Panc1 (cell line): ENCODE data around the gene HES1. TPM values are rescaled to one million over a fixed set of nuclear protein-coding genes. Genes with fewer than 3 reads are reported as not detected.
A peak's percentile ranks its signal among the peaks of the same experiment; 100 is the strongest.

Experiments
- ATAC-seq: fragments of 200-7000 bp; cut with Tn5 transposase; 2 replicates; pipeline ENCODE4 v1.9.1; 2020; ENCODE audit warnings: mild to moderate bottlenecking, moderate library complexity
- BruUV-seq: library from RNA; stranded (reverse); fragments of 400-500 nt; replicated peaks from 2 replicates; lab custom pipeline; 2021; lab: Mats Ljungman, UMichigan
- CTCF ChIA-PET: fragments of 300-600 bp; sonication (Branson Sonifier 250); formaldehyde crosslinking; loops from one replicate; lab custom pipeline; 2022; ENCODE audit warnings: antibody characterized with exemption; lab: Charles Lee
- POLR2A ChIA-PET: fragments of 300-600 bp; sonication (Branson Sonifier 250); formaldehyde crosslinking; loops from one replicate; lab custom pipeline; 2022; ENCODE audit warnings: antibody characterized with exemption; lab: Charles Lee
- DNase-seq: peaks from one replicate; pipeline ENCODE4 v3.0.0-alpha.2; 2010; ENCODE audit warnings: low read depth, low spot score
- H3K27ac ChIP-seq: 2 replicates; pipeline ENCODE4 v1.5.1; 2011; ENCODE audit warnings: mild to moderate bottlenecking, low read length, inconsistent platforms
- H3K27me3 ChIP-seq: fragments of 200-500 bp; sonication (Bioruptor generic); 2 replicates; pipeline ENCODE4 v1.6.0; 2014; ENCODE audit warnings: low read length, inconsistent platforms; ENCODE audit not compliant: control insufficient read depth, insufficient read depth
- H3K36me3 ChIP-seq: fragments of 200-500 bp; sonication (Bioruptor generic); 2 replicates; pipeline ENCODE4 v1.5.1; 2014; ENCODE audit warnings: inconsistent platforms, mild to moderate bottlenecking, low read length, moderate library complexity; ENCODE audit not compliant: control insufficient read depth, insufficient read depth
- H3K4me1 ChIP-seq: 2 replicates; pipeline ENCODE4 v1.5.1; 2011; ENCODE audit warnings: inconsistent platforms, mild to moderate bottlenecking, low read length, moderate library complexity; ENCODE audit not compliant: control insufficient read depth, insufficient read depth
- H3K4me3 ChIP-seq, 2 experiments: 2 replicates each; pipeline ENCODE4 v1.5.1; 2011 to 2012; ENCODE audit warnings: low read depth in 2 of 2, low read length in 2 of 2, mild to moderate bottlenecking in 2 of 2, inconsistent platforms in 1 of 2, moderate library complexity in 1 of 2
- H3K9me3 ChIP-seq: fragments of 200-500 bp; sonication (Bioruptor generic); 2 replicates; pipeline ENCODE4 v1.5.1; 2014; ENCODE audit warnings: low read depth, mild to moderate bottlenecking, inconsistent platforms, low read length, moderate library complexity; ENCODE audit not compliant: control insufficient read depth, insufficient read depth
- CTCF ChIP-seq: fragments of 450-650 bp; IDR thresholded peaks from 2 replicates; pipeline ENCODE4 v1.5.1; 2017; ENCODE audit warnings: mild to moderate bottlenecking
- POLR2AphosphoS5 ChIP-seq: IDR thresholded peaks from 2 replicates; pipeline ENCODE4 v1.6.1; 2012; ENCODE audit warnings: mild to moderate bottlenecking, low read depth, low read length, moderate library complexity
- REST ChIP-seq, 2 experiments: IDR thresholded peaks; 2 replicates each; pipeline ENCODE4 v1.6.1; 2011 to 2012; ENCODE audit warnings: low read depth in 2 of 2, control low read depth in 1 of 2, low read length in 1 of 2, mild to moderate bottlenecking in 1 of 2, moderate library complexity in 1 of 2; ENCODE audit not compliant: insufficient read depth in 1 of 2
- SIN3A ChIP-seq: IDR thresholded peaks from 2 replicates; pipeline ENCODE4 v1.6.1; 2012; ENCODE audit warnings: low read depth, mild to moderate bottlenecking, low read length, moderate library complexity, borderline replicate concordance; ENCODE audit not compliant: insufficient read depth
- TCF7L2 ChIP-seq: IDR thresholded peaks from 2 replicates; pipeline ENCODE4 v1.6.1; 2011; ENCODE audit warnings: mild to moderate bottlenecking, low read depth, low read length, inconsistent platforms
- in situ Hi-C: cut with HindIII; loops from 2 replicates; pipeline ENCODE4 v1.10.0; 2016; ENCODE audit warnings: low sequenced_read_pairs, low pct_unique_long_range_greater_than_20kb
- intact Hi-C: fragments of 100-400 bp; cut with micrococcal nuclease; formaldehyde crosslinking; loops from one replicate; pipeline ENCODE4 v1.10.0; 2022; ENCODE audit not compliant: unreplicated experiment
- total RNA-seq: library from RNA; stranded (reverse); gene quantifications from one replicate; pipeline ENCODE4 v1.2.1, GENCODE V29; 2021; ENCODE audit not compliant: unreplicated experiment

Gene HES1
- total RNA-seq, 1 experiment from 2014 or later, result 28.5 TPM

GRCh38 chr3:194139814-194140391, 4.0 kb downstream of the HES1 start:
- no peaks in the 10 kb centered on the region for H3K9me3 ChIP-seq
- TF ChIP-seq REST (IDR thresholded peaks at IDR 0.05; ENCODE audit: insufficient read depth in 1 of 2, low read depth in 2 of 2, low read length in 1 of 2) (no peak), POLR2AphosphoS5 (no peak), TCF7L2 (no peak), CTCF (no peak), SIN3A (no peak)
- BruUV-seq, result TSS peak; percentile 93
- ChIA-PET POLR2A (interaction anchor here (0.6 to 1.1 kb wide), 6 partner anchors 9 to 177 kb away, joined by 3 to 14 read pairs (median 9); no protein-coding TSS in a partner anchor), CTCF (interaction anchor here (1.4 to 3.2 kb wide), 2 partner anchors 45 to 176 kb away, joined by 3 to 17 read pairs; no protein-coding TSS in a partner anchor)
- in situ Hi-C loops, result no loop called here
- H3K4me1 ChIP-seq, result peaks cover 45% of the 10 kb centered on the region
- H3K27me3 ChIP-seq, result no peaks in the 10 kb centered on the region
- H3K4me3 ChIP-seq, result peak overlapping the region; percentile 16 to 96
- peak overlapping the region; percentile 99 for H3K27ac ChIP-seq
- intact Hi-C loops, result loop anchor here (5.0 to 10.0 kb wide), 2 partner anchors 165 to 473 kb away; no protein-coding TSS in a partner anchor
- no peak for ATAC-seq
- peaks cover 2% of the 10 kb centered on the region for H3K36me3 ChIP-seq
- DNase-seq, result no peak

- Histone ChIP-seq H3K4me1 (peaks cover 40% of the 10 kb centered on the region), H3K36me3 (peaks cover 2% of the 10 kb centered on the region), H3K4me3 (peak overlapping the region; percentile 44 to 59), H3K27me3 (no peaks in the 10 kb centered on the region), H3K9me3 (no peaks in the 10 kb centered on the region), H3K27ac (peak overlapping the region; percentile 99)
- in situ Hi-C loops (no loop called here), intact Hi-C loops (no loop called here)
- ATAC-seq, result peak; percentile 36
- TF ChIP-seq TCF7L2 (peak; percentile 55; the same call in 1 of the 2 replicates), SIN3A (0 out of 2 replicates have a peak, but pooled peaks have one; percentile 17), REST (IDR thresholded peaks at IDR 0.05; ENCODE audit: insufficient read depth in 1 of 2, low read depth in 2 of 2, low read length in 1 of 2) (no peak), POLR2AphosphoS5 (no peak; the same call in 1 of the 2 replicates), CTCF (no peak)
- ChIA-PET CTCF (interaction anchor here (0.6 to 3.2 kb wide), 3 partner anchors 175 to 1586 kb away, joined by 3 to 17 read pairs (median 8); no protein-coding TSS in a partner anchor), POLR2A (interaction anchor here (0.6 to 1.5 kb wide), 11 partner anchors 10 to 513 kb away, joined by 3 to 21 read pairs (median 5); no protein-coding TSS in a partner anchor)
- no peak for DNase-seq
- no TSS peak for BruUV-seq
Observed at GRCh38 chr3:194140520-194141414, 4.8 kb downstream of the HES1 start.
